Neural cell (in vitro differentiated cells): ENCODE results near the gene HOXC12. TPM values are rescaled to one million over a fixed set of nuclear protein-coding genes. Genes with fewer than 3 reads are reported as not detected.

Source experiments
- H2AFZ ChIP-seq: fragments of 200-600, 300-800 bp; sonication (generic), shearing (Covaris generic); 2 replicates; pipeline ENCODE4 v1.6.0; 2014; ENCODE audit warnings: low read depth, mild to moderate bottlenecking, antibody characterized with exemption, low read length, moderate library complexity
- H3F3A ChIP-seq: fragments of 200-600 bp; shearing (Covaris generic); 2 replicates; pipeline ENCODE4 v1.6.1; 2016; ENCODE audit warnings: mild to moderate bottlenecking, moderate library complexity, mixed read lengths, antibody characterized with exemption, low read length; ENCODE audit not compliant: insufficient read depth, poor library complexity, severe bottlenecking
- H3K27ac ChIP-seq: fragments of 200-600, 300-800 bp; sonication (generic), shearing (Covaris generic); 2 replicates; pipeline ENCODE4 v1.5.1; 2014; ENCODE audit warnings: mild to moderate bottlenecking, low read length, moderate library complexity
- H3K27me3 ChIP-seq: fragments of 300-800, 200-600 bp; sonication (generic), shearing (Covaris generic); 2 replicates; pipeline ENCODE4 v1.6.0; 2014; ENCODE audit warnings: mild to moderate bottlenecking, low read depth, low read length, moderate library complexity; ENCODE audit not compliant: insufficient read depth
- H3K36me3 ChIP-seq: fragments of 300-800, 200-600 bp; sonication (generic), shearing (Covaris generic); 2 replicates; pipeline ENCODE4 v1.5.1; 2014; ENCODE audit warnings: mild to moderate bottlenecking, antibody characterized with exemption, low read length, moderate library complexity; ENCODE audit not compliant: insufficient read depth
- H3K4me2 ChIP-seq: fragments of 300-800, 200-600 bp; sonication (generic), shearing (Covaris generic); 2 replicates; pipeline ENCODE4 v1.6.0; 2014; ENCODE audit warnings: mild to moderate bottlenecking, low read length
- H3K4me3 ChIP-seq: fragments of 300-800, 200-600 bp; sonication (generic), shearing (Covaris generic); 2 replicates; pipeline ENCODE4 v1.5.1; 2014; ENCODE audit warnings: mild to moderate bottlenecking, low read length, moderate library complexity
- H3K79me2 ChIP-seq: fragments of 200-600 bp; shearing (Covaris generic); replicated peaks from 2 replicates; pipeline ENCODE4 v1.6.0; 2014; ENCODE audit warnings: mild to moderate bottlenecking, low read length, moderate library complexity; ENCODE audit not compliant: insufficient read depth
- H3K9ac ChIP-seq: fragments of 300-800, 200-600 bp; sonication (generic), shearing (Covaris generic); 2 replicates; pipeline ENCODE4 v1.6.1; 2016; ENCODE audit warnings: mild to moderate bottlenecking, low read length, mixed read lengths
- H3K9me2 ChIP-seq: fragments of 200-600 bp; shearing (Covaris generic); 2 replicates; pipeline ENCODE4 v1.6.1; 2016; ENCODE audit warnings: mild to moderate bottlenecking, low read length, mixed read lengths; ENCODE audit not compliant: insufficient read depth
- H3K9me3 ChIP-seq: fragments of 200-600, 300-800 bp; sonication (generic), shearing (Covaris generic); 2 replicates; pipeline ENCODE4 v1.6.1; 2016; ENCODE audit warnings: mild to moderate bottlenecking, mixed run types, low read length, moderate library complexity, mixed read lengths
- H4K20me1 ChIP-seq: fragments of 200-600 bp; shearing (Covaris generic); 2 replicates; pipeline ENCODE4 v1.6.1; 2016; ENCODE audit warnings: mild to moderate bottlenecking, mixed run types; ENCODE audit not compliant: insufficient read depth
- CTCF ChIP-seq: fragments of 450-650 bp; IDR thresholded peaks from 2 replicates; pipeline ENCODE4 v1.5.1; 2014; ENCODE audit warnings: antibody characterized with exemption, mild to moderate bottlenecking, moderate library complexity; ENCODE audit not compliant: poor library complexity, severe bottlenecking
- EP300 ChIP-seq: fragments of 450-650 bp; conservative IDR thresholded peaks from 2 replicates; pipeline ENCODE4 v1.6.1; 2014; ENCODE audit warnings: antibody characterized with exemption, mild to moderate bottlenecking, moderate library complexity; ENCODE audit not compliant: poor library complexity, severe bottlenecking
- EZH2 ChIP-seq: fragments of 200-600, 300-800 bp; shearing (Covaris generic), sonication (generic); IDR thresholded peaks from 2 replicates; pipeline ENCODE4 v1.6.1; 2014; ENCODE audit warnings: antibody characterized with exemption, low read length, borderline replicate concordance, mild to moderate bottlenecking; ENCODE audit not compliant: insufficient read depth, poor library complexity, severe bottlenecking
- MXI1 ChIP-seq: fragments of 450-650 bp; conservative IDR thresholded peaks from 2 replicates; pipeline ENCODE4 v1.6.1; 2014; ENCODE audit warnings: antibody characterized with exemption, mild to moderate bottlenecking; ENCODE audit not compliant: poor library complexity, severe bottlenecking
- POLR2AphosphoS5 ChIP-seq: IDR thresholded peaks from 2 replicates; pipeline ENCODE4 v1.6.1; 2012
- RAD21 ChIP-seq: fragments of 450-650 bp; conservative IDR thresholded peaks from 2 replicates; pipeline ENCODE4 v1.6.1; 2014; ENCODE audit warnings: antibody characterized with exemption, mild to moderate bottlenecking, moderate library complexity
- REST ChIP-seq: IDR thresholded peaks from 2 replicates; pipeline ENCODE4 v1.6.1; 2012; ENCODE audit warnings: borderline replicate concordance
- TAF1 ChIP-seq: IDR thresholded peaks from 2 replicates; pipeline ENCODE4 v1.6.1; 2012; ENCODE audit warnings: low read depth
- polyA plus RNA-seq: library from polyadenylated mRNA; depleted of rRNA; stranded (reverse); fragments of >200 nt; gene quantifications from 2 replicates; pipeline ENCODE4 v1.2.3, GENCODE V29; 2014

HOXC12 gene
- polyA plus RNA-seq, 1 donor from 2014 or later, result not detected

GRCh38 chr12:53983950-53984572 lies 29.4 kb downstream of the HOXC12 start:
- Histone ChIP-seq H3K9ac (no peak overlapping the region), H3K4me3 (no peak overlapping the region), H3K4me2 (no peak overlapping the region), H2AFZ (no peak overlapping the region), H3F3A (no peaks in the 10 kb centered on the region), H4K20me1 (no peaks in the 10 kb centered on the region), H3K9me2 (no peaks in the 10 kb centered on the region), H3K79me2 (no peaks in the 10 kb centered on the region), H3K9me3 (no peaks in the 10 kb centered on the region), H3K27me3 (peaks cover 100% of the 10 kb centered on the region), H3K27ac (no peak overlapping the region), H3K36me3 (no peaks in the 10 kb centered on the region)
- TF ChIP-seq POLR2AphosphoS5, result no peak
- no peak for TF ChIP-seq TAF1
- no peak for TF ChIP-seq RAD21
- peak; percentile 30 for TF ChIP-seq EZH2

- no peak for TF ChIP-seq MXI1
- TF ChIP-seq CTCF, result no peak
- no peak for TF ChIP-seq REST
- TF ChIP-seq TAF1, result no peak
- TF ChIP-seq EP300, result no peak
- TF ChIP-seq RAD21, result peak; percentile 37
- no peak within 1 kb of the TSS for H2AFZ ChIP-seq
Measured at GRCh38 chr12:53984901-53985691, 30.4 kb downstream of the HOXC12 start, which contains the start of gene HOXC10. Gene HOXC10, plus strand, starts transcription at chr12:53985146. Its CDS starts 114 bp downstream, at chr12:53985260.

More at GRCh38 chr12:53984901-53985691, 30.4 kb downstream of the HOXC12 start, which contains the start of gene HOXC10:
- Histone ChIP-seq H3K27me3 (peaks cover 100% of the 10 kb centered on the region), H4K20me1 (no peaks in the 10 kb centered on the region), H3K4me2 (no peak within 1 kb of the TSS), H3K27ac (no peak within 1 kb of the TSS), H3K36me3 (no peaks in the 10 kb centered on the region), H3K9me2 (no peaks in the 10 kb centered on the region), H3K79me2 (no peaks in the 10 kb centered on the region), H3K9me3 (no peaks in the 10 kb centered on the region), H3K4me3 (peak within 1 kb of the TSS; percentile 52), H3F3A (no peaks in the 10 kb centered on the region), H3K9ac (no peak within 1 kb of the TSS)
